ENCODE results near the gene OR2T35. TPM values are rescaled to one million over a fixed set of nuclear protein-coding genes. Genes with fewer than 3 reads are reported as not detected.

The OR2T35 gene
- total RNA-seq, 2 experiments from 2014 or later: not detected

- ChIA-PET POLR2A (no interaction called here), CTCF (ENCODE audit: unreplicated experiment) (no interaction called here)
- Histone ChIP-seq H3K36me3 (ENCODE audit: insufficient read depth, low read length) (no peaks in the 10 kb centered on the region), H2AFZ (ENCODE audit: low read length) (no peak within 1 kb of the TSS), H4K20me1 (ENCODE audit: insufficient read depth, low read length) (no peaks in the 10 kb centered on the region), H3K4me1 (ENCODE audit: insufficient read depth, low read length, poor library complexity, severe bottlenecking) (no peaks in the 10 kb centered on the region), H3K27ac (ENCODE audit: low read depth, low read length, poor library complexity, severe bottlenecking) (no peak within 1 kb of the TSS), H3K9me2 (ENCODE audit: insufficient read depth, low read length) (no peaks in the 10 kb centered on the region), H3K79me2 (ENCODE audit: insufficient read depth, low read depth, low read length) (no peaks in the 10 kb centered on the region), H3K4me2 (ENCODE audit: low read length) (no peak within 1 kb of the TSS), H3K9me3 (ENCODE audit: low read length) (no peaks in the 10 kb centered on the region), H3K4me3 (ENCODE audit: low read depth, low read length, poor library complexity, severe bottlenecking) (no peak within 1 kb of the TSS)
- intact Hi-C loops (cut with micrococcal nuclease; ENCODE audit: unreplicated experiment): no loop called here
- TF ChIP-seq CTCF (conservative IDR thresholded peaks at IDR 0.05; ENCODE audit: low read length) (no peak), EZH2phosphoT487 (IDR thresholded peaks at IDR 0.05; ENCODE audit: borderline replicate concordance, low read depth, low read length) (no peak)
- no peak for DNase-seq (ENCODE audit: low spot score)
- no TSS peak for BruUV-seq (replicated peaks)
Observed at GRCh38 chr1:248597589-248597988, 47.5 kb downstream of the OR2T35 start, which contains the start of gene OR2T10. Gene OR2T10 (minus strand): TSS chr1:248597700. CDS start chr1:248593768, 3,932 bp downstream.

DNA sequence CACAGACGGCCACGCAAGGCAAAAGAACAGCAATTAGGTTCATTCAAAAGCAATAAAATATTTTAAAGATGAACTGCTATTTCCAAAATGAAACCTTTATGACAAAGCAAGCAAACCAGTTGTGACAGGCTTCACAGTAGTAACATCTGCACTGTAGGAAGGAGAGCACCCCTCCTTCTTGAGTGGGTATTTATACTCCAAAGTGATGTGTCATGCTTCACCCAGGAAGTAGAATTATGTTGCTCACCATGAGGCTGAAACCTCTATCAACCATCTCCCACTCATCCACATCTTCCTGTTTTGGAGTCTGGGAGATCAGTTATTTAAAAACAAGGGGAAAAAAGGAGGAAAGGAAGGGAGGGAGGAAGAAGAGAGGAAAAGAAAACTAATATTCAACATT is 48.5 kb downstream of the OR2T35 start:
- intact Hi-C loops (cut with micrococcal nuclease; ENCODE audit: unreplicated experiment): no loop called here
- Histone ChIP-seq H2AFZ (ENCODE audit: low read length) (no peak overlapping the region), H3K4me3 (ENCODE audit: low read depth, low read length, poor library complexity, severe bottlenecking) (no peak overlapping the region)

More for the DNA sequence above, 48.5 kb downstream of the OR2T35 start:
- H3K27ac ChIP-seq (ENCODE audit: low read depth, low read length, poor library complexity, severe bottlenecking): no peak overlapping the region
- H3K4me1 ChIP-seq (ENCODE audit: insufficient read depth, low read length, poor library complexity, severe bottlenecking): no peaks in the 10 kb centered on the region
- no peak overlapping the region for H3K4me2 ChIP-seq (ENCODE audit: low read length)
- BruUV-seq (replicated peaks): no TSS peak
- no peaks in the 10 kb centered on the region for H4K20me1 ChIP-seq (ENCODE audit: insufficient read depth, low read length)
- ChIA-PET POLR2A (no interaction called here), CTCF (ENCODE audit: unreplicated experiment) (no interaction called here)
- no peaks in the 10 kb centered on the region for H3K9me2 ChIP-seq (ENCODE audit: insufficient read depth, low read length)
- DNase-seq (ENCODE audit: low spot score): no peak
- no peaks in the 10 kb centered on the region for H3K79me2 ChIP-seq (ENCODE audit: insufficient read depth, low read depth, low read length)
- H3K9me3 ChIP-seq (ENCODE audit: low read length): no peaks in the 10 kb centered on the region
- no peak for TF ChIP-seq EZH2phosphoT487 (IDR thresholded peaks at IDR 0.05; ENCODE audit: borderline replicate concordance, low read depth, low read length)
- TF ChIP-seq CTCF (conservative IDR thresholded peaks at IDR 0.05; ENCODE audit: low read length): no peak
- no peaks in the 10 kb centered on the region for H3K36me3 ChIP-seq (ENCODE audit: insufficient read depth, low read length)

All from OCI-LY7 (cell line).